HepG2 (cell line): ENCODE results near the gene TSPAN11. TPM values are rescaled to one million over a fixed set of nuclear protein-coding genes. Genes with fewer than 3 reads are reported as not detected.
A peak's percentile ranks its signal among the peaks of the same experiment; 100 is the strongest.

Experiments used
- ATAC-seq: fragments of 200-7000 bp; cut with Tn5 transposase; 3 replicates; pipeline ENCODE4 v1.9.1; 2020; ENCODE audit warnings: mild to moderate bottlenecking, moderate library complexity
- BruUV-seq: library from RNA; stranded (reverse); fragments of 400-500 nt; replicated peaks from 2 replicates; lab custom pipeline; 2021; lab: Mats Ljungman, UMichigan
- CTCF ChIA-PET: fragments of 300-600 bp; formaldehyde crosslinking; extraction: SDS; loops from one replicate; lab custom pipeline; 2021; ENCODE audit warnings: low total read pairs, inconsistent platforms, low intra/inter-chr PET ratio; lab: Yijun Ruan, JAX
- POLR2A ChIA-PET: fragments of 350-600 bp; sonication (Branson Sonifier 250); formaldehyde crosslinking; loops from one replicate; lab custom pipeline; 2020; ENCODE audit warnings: antibody characterized with exemption, inconsistent platforms; lab: Yijun Ruan, JAX
- DNase-seq: peaks from one replicate; pipeline ENCODE4 v3.0.0-alpha.2; 2015; ENCODE audit warnings: low spot score
- FAIRE-seq: peaks from 3 replicates; lab custom pipeline; 2011; peaks lifted over from hg19 to GRCh38; lab: Jason Lieb, UNC
- H2AFZ ChIP-seq: one replicate; pipeline ENCODE4 v1.6.1; 2011; ENCODE audit warnings: low read length, inconsistent platforms
- H3K27ac ChIP-seq: fragments of 300-600 bp; 3 replicates; pipeline ENCODE4 v1.8.0; 2011; ENCODE audit warnings: mixed run types, mild to moderate bottlenecking, mixed read lengths, low read length, inconsistent platforms; ENCODE audit not compliant: insufficient read depth; ENCODE audit errors: extremely low read length
- H3K27me3 ChIP-seq, 2 experiments: fragments of 200-600 bp in 1 of 2; 2 replicates in 1 of 2; 3 replicates in 1 of 2; pipeline versions ENCODE4 v1.6.0 to v1.8.0; 2011; ENCODE audit warnings: low read length in 2 of 2, mild to moderate bottlenecking in 2 of 2, moderate library complexity in 2 of 2, inconsistent platforms in 1 of 2; ENCODE audit not compliant: insufficient read depth in 2 of 2, control insufficient read depth in 1 of 2
- H3K36me3 ChIP-seq, 2 experiments: fragments of 200-600 bp in 1 of 2; replicated peaks in 1 of 2; 2 replicates in 1 of 2; 3 replicates in 1 of 2; pipeline versions ENCODE4 v1.5.1 to v1.8.0; 2011; ENCODE audit warnings: low read length in 2 of 2, inconsistent platforms in 1 of 2; ENCODE audit not compliant: insufficient read depth in 2 of 2, control insufficient read depth in 1 of 2
- H3K4me1 ChIP-seq: 2 replicates; pipeline ENCODE4 v1.5.1; 2012; ENCODE audit warnings: low read length, inconsistent platforms; ENCODE audit not compliant: insufficient read depth
- H3K4me2 ChIP-seq: 2 replicates; pipeline ENCODE4 v1.6.0; 2011; ENCODE audit warnings: low read depth, low read length, inconsistent platforms
- H3K4me3 ChIP-seq, 3 experiments: fragments of 200-600 bp in 1 of 3; sonication (generic), shearing (Covaris generic) in 1 of 3; replicated peaks in 1 of 3; 2 replicates each; pipeline ENCODE4 v1.5.1; 2011 to 2016; ENCODE audit warnings: low read length in 3 of 3, inconsistent platforms in 2 of 3, low read depth in 2 of 3, mild to moderate bottlenecking in 2 of 3, control low read depth in 1 of 3, mixed read lengths in 1 of 3; ENCODE audit not compliant: insufficient read depth in 1 of 3
- H3K79me2 ChIP-seq: one replicate; pipeline ENCODE4 v1.6.1; 2011; ENCODE audit warnings: low read length, inconsistent platforms; ENCODE audit not compliant: insufficient read depth
- H3K9ac ChIP-seq: 2 replicates; pipeline ENCODE4 v1.6.0; 2011; ENCODE audit warnings: mild to moderate bottlenecking, low read depth, low read length, inconsistent platforms; ENCODE audit not compliant: insufficient read depth
- H3K9me3 ChIP-seq: 2 replicates; pipeline ENCODE4 v1.5.1; 2012; ENCODE audit warnings: mild to moderate bottlenecking, low read length
- H4K20me1 ChIP-seq: 2 replicates; pipeline ENCODE4 v1.6.0; 2011; ENCODE audit warnings: inconsistent platforms, mild to moderate bottlenecking, low read length, moderate library complexity; ENCODE audit not compliant: insufficient read depth
- TAF1 ChIP-seq: sonication (generic); formaldehyde crosslinking; IDR thresholded peaks from 2 replicates; pipeline ENCODE4 v1.4.0; 2020; ENCODE audit warnings: missing genetic modification reagents
- TCF7 ChIP-seq: sonication (generic); IDR thresholded peaks from 2 replicates; pipeline ENCODE4 v1.6.1; 2016; ENCODE audit warnings: antibody characterized with exemption, low read depth
- ZNF430 ChIP-seq: sonication (generic); formaldehyde crosslinking; IDR thresholded peaks from 2 replicates; pipeline ENCODE4 v1.9.0; 2021; ENCODE audit warnings: mild to moderate bottlenecking, missing genetic modification reagents
- WGBS: methylation state at CpG from one replicate; pipeline ENCODE4 v1.1.6; 2017; ENCODE audit warnings: low lambda C conversion rate; 5-methylcytosine and 5-hydroxymethylcytosine counted together
- in situ Hi-C: cut with HindIII; loops from 2 replicates; pipeline ENCODE4 v1.10.0; 2017; ENCODE audit warnings: low pct_unique_long_range_greater_than_20kb; ENCODE audit not compliant: extremely low pct_ligation_motif_present
- intact Hi-C: fragments of 100-400 bp; cut with micrococcal nuclease; formaldehyde crosslinking; loops from one replicate; pipeline ENCODE4 v1.10.0; 2022; ENCODE audit not compliant: unreplicated experiment
- polyA plus RNA-seq, 8 experiments: library from polyadenylated mRNA; depleted of rRNA in 3 of 8; stranded (reverse) in 7 of 8; unstranded in 1 of 8; fragments of >200 nt; fragmentation: Illumina TruSeq in 4 of 8; extraction: Trizol in 4 of 8; gene quantifications; 2 replicates each; pipeline versions ENCODE4 v1.2.1 to v1.2.3, GENCODE V29; 2011 to 2016; ENCODE audit warnings: low read depth in 4 of 8, missing spikeins in 1 of 8, mixed read lengths in 1 of 8; ENCODE audit not compliant: insufficient read depth in 1 of 8
- total RNA-seq, 5 experiments: library from RNA; depleted of rRNA; stranded (reverse); fragments of >200 nt; fragmentation: Illumina TruSeq; extraction: Trizol; gene quantifications; 2 replicates each; pipeline ENCODE4 v1.2.3, GENCODE V29; 2016; ENCODE audit warnings: low read depth in 1 of 5
- TF ChIP-seq, protein P1 (sequence below): sonication (generic); formaldehyde crosslinking; IDR thresholded peaks from 2 replicates; pipeline ENCODE4 v1.4.0; 2020; ENCODE audit warnings: missing genetic modification reagents

The TSPAN11 gene
- total and polyA plus RNA-seq, 2 of the 13 experiments (the other 11 are each of a cell fraction or from before 2014, with no cell fraction given) = 0.01 to 0.07 TPM

DNA sequence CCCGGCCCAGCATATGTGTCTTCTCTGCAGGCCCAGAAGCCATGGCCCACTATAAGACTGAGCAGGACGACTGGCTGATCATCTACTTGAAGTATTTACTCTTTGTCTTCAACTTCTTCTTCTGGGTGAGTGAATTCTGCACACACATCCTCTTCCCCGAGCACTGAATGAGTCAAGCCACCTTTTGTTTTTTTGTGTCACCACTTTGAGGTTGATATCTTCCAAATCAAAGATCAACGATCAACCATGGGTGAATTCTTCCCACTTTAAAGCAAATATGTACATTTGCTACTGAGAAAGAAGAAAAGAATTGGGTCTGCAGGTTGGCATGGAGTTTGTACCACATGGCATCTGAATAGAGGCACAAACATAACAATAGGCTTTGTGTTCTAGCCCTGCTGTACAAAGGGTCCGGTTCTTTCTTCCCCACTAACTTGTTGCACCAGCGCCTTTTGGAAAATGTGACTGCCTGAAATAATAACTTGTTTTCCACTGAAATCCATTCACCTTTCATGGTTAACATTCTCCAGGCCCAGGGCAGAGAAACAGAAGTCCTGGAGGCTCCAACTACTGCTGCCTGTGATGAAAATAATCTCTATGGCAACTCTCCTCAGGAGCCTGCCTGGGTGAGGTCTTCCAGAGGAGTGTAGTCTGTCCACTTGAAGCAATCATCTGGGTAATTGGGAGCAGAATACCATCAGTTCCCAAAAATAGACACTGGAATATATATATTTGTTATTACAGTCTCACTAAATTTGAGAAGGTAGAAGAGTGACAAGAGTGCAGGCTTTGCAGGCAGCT is 27.6 kb downstream of the TSPAN11 start:
- Histone ChIP-seq H3K27me3 (peaks cover 1 to 2% of the 10 kb centered on the region in 2 experiments; a peak in 3 of 5 replicates), H3K4me3 (no peak overlapping the region), H3K4me1 (no peaks in the 10 kb centered on the region), H3K27ac (no peak overlapping the region), H3K9ac (no peak overlapping the region), H4K20me1 (no peaks in the 10 kb centered on the region), H3K36me3 (no peaks in the 10 kb centered on the region), H3K9me3 (no peaks in the 10 kb centered on the region), H3K79me2 (no peaks in the 10 kb centered on the region), H2AFZ (no peak overlapping the region), H3K4me2 (no peak overlapping the region)
- ATAC-seq = no peak
- POLR2A ChIA-PET = no interaction called here
- in situ Hi-C loops (no loop called here), intact Hi-C loops (no loop called here)
- WGBS = 15% methylated on average over 6 of the region's 6 CpGs
- BruUV-seq = no TSS peak
- TF ChIP-seq, protein P1, sequence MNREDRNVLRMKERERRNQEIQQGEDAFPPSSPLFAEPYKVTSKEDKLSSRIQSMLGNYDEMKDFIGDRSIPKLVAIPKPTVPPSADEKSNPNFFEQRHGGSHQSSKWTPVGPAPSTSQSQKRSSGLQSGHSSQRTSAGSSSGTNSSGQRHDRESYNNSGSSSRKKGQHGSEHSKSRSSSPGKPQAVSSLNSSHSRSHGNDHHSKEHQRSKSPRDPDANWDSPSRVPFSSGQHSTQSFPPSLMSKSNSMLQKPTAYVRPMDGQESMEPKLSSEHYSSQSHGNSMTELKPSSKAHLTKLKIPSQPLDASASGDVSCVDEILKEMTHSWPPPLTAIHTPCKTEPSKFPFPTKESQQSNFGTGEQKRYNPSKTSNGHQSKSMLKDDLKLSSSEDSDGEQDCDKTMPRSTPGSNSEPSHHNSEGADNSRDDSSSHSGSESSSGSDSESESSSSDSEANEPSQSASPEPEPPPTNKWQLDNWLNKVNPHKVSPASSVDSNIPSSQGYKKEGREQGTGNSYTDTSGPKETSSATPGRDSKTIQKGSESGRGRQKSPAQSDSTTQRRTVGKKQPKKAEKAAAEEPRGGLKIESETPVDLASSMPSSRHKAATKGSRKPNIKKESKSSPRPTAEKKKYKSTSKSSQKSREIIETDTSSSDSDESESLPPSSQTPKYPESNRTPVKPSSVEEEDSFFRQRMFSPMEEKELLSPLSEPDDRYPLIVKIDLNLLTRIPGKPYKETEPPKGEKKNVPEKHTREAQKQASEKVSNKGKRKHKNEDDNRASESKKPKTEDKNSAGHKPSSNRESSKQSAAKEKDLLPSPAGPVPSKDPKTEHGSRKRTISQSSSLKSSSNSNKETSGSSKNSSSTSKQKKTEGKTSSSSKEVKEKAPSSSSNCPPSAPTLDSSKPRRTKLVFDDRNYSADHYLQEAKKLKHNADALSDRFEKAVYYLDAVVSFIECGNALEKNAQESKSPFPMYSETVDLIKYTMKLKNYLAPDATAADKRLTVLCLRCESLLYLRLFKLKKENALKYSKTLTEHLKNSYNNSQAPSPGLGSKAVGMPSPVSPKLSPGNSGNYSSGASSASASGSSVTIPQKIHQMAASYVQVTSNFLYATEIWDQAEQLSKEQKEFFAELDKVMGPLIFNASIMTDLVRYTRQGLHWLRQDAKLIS (CRISPR knock-in tag) = no peak
- no peak for TF ChIP-seq TCF7
- no peak for TF ChIP-seq ZNF430 (CRISPR knock-in tag)
- no peak for TF ChIP-seq TAF1 (CRISPR knock-in tag)
- peak; percentile 2 for DNase-seq
- CTCF ChIA-PET = no interaction called here
- FAIRE-seq = no peak
